Ureter (tissue), 1 donor: ENCODE measurements around the gene AVEN. TPM values are rescaled to one million over a fixed set of nuclear protein-coding genes. Genes with fewer than 3 reads are reported as not detected.
"Not testable (repeated sequence)": the region's sequence is repeated elsewhere in the genome, so short reads cannot be mapped to it uniquely, and the experiment has no call there.

Experiments
- DNase-seq: peaks from one replicate; pipeline ENCODE4 v3.0.0-alpha.2; 2020; ENCODE audit warnings: low spot score
- total RNA-seq: library from RNA; stranded (reverse); gene quantifications from one replicate; pipeline ENCODE4 v1.2.4, GENCODE V29; 2023
- donor health status: DM: yes; HTN: yes; CAD: no.

The AVEN gene, protein sequence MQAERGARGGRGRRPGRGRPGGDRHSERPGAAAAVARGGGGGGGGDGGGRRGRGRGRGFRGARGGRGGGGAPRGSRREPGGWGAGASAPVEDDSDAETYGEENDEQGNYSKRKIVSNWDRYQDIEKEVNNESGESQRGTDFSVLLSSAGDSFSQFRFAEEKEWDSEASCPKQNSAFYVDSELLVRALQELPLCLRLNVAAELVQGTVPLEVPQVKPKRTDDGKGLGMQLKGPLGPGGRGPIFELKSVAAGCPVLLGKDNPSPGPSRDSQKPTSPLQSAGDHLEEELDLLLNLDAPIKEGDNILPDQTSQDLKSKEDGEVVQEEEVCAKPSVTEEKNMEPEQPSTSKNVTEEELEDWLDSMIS
- total RNA-seq, result 12.4 TPM

DNA sequence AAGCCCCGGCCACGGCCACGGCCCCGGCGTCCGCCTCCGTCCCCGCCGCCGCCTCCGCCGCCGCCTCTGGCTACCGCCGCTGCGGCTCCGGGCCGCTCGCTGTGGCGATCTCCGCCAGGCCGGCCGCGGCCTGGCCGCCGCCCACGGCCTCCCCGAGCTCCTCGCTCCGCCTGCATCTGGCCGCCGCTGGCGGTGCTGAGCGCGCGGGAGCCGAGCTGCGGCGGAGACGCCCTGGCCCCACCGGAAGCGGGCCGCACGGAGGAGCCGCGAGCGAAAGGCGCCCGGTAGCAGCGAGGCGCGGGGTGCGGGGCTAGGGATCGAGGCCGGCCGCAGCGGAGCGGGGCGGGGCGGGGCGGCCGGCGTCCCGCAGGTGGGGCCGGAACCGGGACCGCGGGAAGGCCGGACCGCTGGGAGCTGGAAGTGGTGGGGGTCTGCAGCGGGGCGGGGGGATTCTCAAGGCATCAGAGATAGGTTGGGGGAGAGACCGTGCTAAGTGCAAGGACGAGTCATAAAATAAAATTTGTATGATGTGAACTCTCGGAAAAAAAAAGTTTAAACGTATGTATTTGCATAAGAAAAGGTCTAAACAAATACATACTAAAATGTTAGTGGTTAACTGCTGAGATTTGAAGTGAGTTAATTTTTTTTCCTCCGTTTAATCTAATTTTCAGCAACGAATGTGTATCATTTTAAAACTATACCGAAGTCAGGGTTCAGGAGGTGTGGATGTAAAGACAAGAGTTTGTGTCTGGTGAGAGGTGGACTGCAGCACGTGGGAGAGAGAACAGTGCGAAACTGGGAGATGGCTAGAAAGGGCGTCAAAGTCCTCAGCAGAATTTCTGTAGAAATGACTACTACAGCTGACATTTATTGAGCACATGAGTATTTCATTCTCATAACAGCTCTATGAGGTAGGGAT, at the start of gene AVEN:
Gene AVEN (minus strand): TSS at position 334 of the 919 bp plus-strand sequence. CDS start 158 bp downstream, at position 176.
- DNase-seq, result peak; percentile 44

DNA sequence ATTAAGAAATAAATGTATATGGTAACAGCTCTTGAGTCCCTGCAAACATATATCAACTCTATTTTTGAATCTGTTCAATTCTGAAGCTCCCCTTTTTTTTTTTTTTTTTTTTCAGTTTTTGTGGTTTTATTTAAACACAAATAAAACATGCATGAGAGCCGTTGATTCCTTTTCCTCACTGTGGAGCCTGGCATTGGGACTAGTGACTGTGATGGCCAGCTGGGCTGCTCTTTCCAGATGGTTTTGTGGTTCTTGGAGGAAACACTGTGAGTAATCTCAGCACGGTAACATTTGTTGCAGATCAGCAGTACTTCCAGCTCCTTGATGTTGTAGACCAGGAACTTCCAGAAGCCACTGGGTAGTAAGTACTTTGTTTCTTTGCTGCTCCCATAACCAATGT, 46.7 kb upstream of the AVEN start:
- DNase-seq, result no peak

DNA sequence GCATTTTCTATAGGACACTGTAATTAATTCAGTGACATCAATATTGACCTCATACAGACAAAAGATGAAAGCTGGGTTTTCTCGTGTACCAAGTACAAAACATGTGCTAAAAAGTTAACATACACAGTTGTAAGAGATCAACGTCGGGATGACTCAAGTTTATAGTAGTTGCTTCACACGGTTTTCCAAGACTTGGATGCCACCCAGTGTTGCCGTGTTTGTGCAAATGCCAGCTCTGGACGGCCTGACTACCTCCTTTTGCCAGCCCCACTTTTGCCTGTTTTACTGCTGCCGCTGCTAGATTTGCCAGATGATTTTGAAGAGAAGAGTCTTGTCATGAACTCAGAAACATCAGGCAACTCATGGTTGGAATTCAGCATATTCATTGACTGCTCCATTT, 45.1 kb upstream of the AVEN start:
- DNase-seq, result no peak

DNA sequence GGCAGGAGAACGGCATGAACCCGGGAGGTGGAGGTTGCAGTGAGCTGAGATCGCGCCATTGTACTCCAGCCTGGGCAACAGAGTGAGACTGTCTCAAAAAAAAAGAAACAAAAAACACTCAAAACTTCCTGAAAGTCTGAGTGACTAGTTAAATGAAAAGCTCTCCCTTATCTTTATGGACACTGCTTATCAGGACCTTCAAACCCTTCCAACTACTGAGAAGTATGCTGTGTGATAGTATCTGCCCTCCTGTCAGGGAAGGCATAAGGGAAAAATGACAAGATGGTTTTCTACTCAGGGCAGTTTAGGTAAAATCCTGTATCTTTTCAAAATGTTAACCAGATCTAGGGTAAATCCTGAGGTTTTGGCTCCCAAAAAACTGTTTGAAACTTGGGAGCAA, 40.9 kb upstream of the AVEN start:
- no peak for DNase-seq

DNA sequence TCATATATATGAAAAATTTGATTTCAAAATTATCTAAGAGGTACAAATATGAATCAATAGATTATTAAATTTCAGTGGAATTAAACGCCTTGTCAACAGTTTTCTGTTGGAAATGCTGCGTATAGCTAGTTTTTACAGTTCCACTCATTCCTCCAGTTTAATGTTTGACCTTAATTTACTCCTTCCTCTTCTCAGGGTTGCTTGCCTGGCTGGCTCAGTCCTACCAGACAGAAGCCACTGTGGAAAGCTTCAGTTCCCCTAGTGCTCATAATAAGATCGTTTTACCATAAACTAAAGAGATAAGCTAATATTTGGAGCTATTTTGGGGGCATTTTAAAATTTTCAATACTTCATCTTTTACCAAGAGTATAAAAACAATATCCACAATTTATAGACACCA, 39.9 kb upstream of the AVEN start:
- DNase-seq, result no peak

DNA sequence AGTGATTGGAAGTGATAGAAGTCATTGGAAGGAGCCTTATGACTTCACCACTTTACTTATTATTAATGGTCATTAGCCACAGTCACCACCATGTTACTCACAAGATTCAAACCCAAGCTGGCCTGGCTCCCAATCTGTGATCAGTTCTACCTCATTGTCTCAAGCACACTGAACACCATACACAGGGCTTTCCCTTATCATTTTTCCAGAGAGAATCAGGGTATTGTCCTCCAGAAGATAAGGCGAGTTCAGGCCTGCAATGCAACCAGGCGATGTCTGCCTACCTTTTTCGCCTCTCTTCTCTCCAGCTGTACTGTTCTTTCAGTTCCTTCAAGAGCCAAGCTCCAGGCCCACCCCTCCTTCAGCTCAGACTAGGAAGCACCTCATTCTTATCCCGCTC, 37.8 kb upstream of the AVEN start:
- DNase-seq, result no peak

DNA sequence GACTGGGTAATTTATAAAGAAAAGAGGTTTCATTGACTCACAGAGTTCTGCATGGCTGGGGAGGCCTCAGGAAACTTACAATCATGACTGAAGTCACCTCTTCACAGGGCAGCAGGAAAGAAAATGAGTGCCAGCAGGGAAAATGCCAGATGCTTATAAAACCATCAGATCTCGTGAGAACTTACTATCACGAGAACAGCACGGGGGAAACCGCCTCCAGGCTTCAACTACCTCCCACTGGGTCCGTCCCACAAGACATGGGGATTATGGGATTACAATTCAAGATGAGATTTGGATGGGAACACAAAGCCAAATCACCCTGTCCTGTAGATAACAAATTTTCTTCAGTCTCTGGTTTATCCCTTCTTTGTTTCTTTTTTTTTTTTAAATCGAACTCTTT, 31.0 kb upstream of the AVEN start:
- DNase-seq, result no peak

DNA sequence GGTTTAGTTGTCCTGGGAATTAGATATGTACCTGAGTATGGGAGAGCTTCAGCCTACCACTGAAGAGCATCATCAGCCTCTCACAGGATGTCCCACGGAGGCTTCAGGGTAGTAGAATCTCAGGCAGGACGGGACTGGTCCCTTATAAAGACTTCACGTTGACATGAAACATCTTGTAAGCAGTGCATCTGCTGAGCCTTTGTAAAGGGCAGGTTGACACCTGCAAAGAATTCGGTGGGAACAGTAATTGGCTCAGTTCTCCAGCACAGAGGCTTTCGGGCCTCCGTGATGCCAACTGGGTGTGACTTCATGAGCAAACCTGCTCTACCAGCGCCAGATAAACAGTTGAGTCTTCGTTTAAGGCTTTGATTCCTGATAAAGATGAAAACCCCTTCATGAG, 26.9 kb upstream of the AVEN start:
- DNase-seq, result no peak

DNA sequence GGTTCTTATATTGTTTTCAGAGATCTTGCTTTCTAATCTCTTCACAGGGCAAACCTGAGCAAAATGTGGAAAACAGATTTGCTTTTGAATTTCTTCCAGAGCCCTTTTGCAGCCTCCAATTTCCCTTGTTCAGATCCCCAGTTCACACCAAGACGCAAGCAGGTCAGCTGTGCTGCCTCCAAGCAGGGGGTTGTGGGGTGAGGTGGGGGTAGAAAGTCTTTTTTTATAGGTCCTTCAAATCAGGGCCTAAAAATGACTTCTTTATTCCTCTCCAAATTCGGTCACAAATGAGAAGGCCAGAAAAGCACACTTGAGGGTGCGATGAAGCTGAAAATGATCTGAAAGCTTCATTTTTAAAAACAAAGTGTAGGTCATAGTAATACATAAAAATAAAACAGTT, 26.3 kb upstream of the AVEN start:
- no peak for DNase-seq

DNA sequence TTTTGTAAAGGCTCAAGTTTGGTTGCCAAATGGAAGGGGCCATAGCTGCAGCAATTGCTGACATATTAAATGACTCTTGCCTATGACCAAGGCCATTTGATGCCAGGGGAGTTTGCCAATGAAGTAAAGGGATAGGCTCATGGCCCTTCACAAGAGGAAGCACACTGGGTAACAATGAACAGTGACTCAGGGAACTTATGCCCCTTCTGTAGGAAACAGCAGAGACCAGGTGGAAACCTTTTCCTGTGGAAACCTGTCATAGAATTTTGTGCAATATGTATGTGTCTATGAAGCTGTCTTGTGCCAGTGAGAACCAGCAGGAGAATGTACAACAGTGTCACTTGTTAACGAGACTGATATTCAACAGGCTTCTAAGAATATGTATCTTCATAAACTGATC, 25.4 kb upstream of the AVEN start:
- DNase-seq, result no peak

DNA sequence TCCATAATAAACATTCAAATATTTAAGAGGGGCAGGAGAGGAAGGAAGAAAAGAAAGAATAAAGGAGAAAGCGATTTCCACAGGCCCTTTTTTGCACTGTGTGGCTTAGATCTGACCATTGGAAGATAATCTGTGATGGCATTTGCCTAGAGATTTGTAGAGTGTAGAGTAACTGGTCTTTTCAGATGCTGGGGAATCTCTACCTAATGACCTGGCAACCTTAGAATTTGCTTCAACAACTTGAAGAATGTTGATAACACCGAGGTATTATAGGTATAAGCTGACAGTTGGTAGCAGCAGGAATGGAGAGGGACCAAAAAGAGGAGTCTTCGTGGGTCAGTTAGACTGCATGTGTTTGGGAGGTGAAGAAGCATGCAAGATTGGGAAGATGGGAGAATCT, 20.9 kb upstream of the AVEN start:
- no peak for DNase-seq

DNA sequence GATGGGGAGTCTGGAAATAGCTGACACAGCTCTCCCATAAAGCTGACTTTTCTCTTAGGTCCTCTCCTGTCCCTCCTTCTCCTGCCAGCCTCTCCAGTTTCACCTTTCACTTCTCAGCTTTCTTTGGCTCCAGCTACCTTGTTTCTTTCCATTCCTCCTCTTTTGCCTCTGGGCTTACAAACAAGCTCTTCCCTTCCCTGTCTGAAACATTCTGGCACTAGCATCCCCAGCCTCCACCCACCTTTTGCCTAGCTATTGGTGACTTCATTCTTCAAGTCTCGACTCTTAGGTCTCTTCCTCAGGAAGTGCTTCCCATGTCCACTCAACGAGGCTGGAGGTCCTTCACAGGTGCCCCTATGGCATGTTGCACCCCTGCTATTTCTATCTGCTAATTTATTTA, 20.5 kb upstream of the AVEN start:
- DNase-seq, result no peak

DNA sequence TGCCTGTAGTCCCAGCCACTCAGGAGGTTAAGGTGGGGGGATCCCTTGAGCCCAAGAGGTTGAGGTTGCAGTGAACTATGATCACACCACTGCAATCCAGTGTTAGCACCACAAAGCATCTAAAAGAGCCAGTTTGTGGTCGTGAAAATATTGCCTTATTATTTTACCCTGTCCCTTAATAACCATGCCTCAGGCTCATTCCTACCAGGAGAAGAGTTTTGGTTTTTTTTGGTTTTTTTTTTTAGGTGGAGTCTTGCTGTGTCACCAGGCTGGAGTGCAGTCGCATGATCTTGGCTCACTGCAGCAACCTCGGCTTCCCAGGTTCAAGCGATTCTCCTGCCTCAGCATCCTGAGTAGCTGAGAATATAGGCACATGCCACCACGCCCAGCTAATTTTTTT, 17.9 kb upstream of the AVEN start:
- DNase-seq, result no peak

DNA sequence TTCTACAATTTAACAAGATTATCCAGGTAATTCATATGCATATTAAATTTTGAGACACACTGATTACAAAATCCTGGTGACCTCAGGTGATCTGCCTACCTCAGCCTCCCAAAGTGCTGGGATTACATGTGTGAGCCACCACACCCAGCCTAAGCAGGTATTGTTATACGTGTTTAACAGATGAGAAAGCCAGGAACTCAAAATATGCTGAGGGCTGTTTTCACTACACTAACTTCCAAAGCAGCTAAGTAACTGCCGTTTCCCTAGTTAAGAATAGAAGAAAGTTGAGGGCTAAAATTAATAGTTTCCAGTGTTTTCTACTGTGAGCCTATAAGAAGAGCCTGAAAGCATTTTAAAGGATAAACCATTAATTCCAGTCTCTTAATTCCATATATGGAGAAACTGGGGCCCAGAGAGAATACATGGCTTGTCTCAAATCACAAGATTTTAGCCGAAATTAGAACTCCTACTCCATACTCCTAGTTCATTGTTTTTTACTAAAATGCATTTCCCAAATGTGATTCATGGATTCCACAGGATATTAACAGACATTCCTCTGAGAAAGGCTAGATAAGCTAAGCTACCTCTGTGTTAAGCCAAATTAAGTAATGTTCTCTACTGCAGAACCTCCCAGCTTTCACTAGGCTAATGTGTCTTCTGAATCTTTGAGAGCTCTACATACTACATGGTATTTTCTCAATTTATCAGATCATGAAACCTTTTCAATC, 17.0 kb upstream of the AVEN start:
- DNase-seq, result no peak

DNA sequence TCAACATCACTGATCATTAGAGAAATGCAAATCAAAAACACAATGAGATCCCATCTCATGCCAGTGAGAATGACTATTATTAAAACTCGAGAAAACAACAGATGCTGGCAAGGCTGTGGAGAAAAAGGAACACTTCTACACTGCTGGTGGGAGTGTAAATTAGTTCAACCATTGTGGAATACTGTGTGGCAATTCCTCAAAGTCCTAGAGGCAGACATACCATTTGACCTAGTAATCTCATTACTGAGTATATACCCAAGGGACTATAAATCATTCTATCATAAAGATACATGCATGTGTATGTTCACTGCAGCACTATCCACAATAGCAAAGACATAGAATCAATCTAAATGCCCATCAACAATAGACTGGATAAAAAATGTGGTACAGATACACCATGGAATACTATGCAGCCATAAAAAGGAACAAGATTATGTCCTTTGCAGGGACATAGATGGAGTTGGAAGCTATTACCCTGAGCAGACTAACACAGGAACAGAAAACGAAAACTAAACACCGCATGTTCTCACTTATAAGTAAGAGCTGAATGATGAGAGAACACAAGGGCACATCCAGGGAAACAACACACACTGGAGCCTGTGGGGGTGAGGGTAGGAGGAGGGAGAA, 15.2 kb upstream of the AVEN start:
- no peak for DNase-seq

DNA sequence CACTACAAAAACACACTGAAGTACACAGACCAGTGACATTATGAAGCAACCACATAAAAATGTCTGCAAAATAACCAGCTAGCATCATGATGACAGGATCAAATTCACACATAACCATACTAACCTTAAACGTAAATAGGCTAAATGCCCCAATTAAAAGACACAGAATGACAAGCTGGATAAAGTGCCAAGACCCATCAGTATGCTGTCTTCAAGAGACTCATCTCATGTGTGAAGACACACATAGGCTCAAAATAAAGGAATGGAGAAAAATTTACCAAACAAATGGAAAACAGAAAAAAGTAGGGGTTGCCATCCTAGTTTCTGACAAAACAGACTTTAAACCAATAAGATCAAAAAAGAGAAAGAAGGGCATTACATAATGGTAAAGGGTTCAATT, 11.4 kb upstream of the AVEN start:
- not testable (repeated sequence) for DNase-seq

DNA sequence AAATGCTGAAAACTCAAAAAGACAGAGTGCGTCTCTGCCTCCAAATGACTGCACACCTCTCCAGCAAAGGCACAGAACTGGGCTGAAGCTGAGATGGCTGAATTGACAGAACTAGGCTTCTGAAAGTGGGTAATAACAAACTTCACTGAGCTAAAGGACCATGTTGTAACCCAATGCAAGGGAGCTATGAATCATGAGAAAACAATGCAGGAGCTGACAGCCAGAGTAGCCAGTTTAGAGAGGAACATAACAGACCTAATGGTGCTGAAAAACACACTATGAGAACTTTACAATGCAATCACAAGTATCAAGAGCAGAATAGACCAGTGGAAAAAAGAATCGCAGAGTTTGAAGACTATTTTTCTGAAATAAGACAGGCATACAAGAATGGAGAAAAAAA, 10.1 kb upstream of the AVEN start:
- DNase-seq, result no peak

DNA sequence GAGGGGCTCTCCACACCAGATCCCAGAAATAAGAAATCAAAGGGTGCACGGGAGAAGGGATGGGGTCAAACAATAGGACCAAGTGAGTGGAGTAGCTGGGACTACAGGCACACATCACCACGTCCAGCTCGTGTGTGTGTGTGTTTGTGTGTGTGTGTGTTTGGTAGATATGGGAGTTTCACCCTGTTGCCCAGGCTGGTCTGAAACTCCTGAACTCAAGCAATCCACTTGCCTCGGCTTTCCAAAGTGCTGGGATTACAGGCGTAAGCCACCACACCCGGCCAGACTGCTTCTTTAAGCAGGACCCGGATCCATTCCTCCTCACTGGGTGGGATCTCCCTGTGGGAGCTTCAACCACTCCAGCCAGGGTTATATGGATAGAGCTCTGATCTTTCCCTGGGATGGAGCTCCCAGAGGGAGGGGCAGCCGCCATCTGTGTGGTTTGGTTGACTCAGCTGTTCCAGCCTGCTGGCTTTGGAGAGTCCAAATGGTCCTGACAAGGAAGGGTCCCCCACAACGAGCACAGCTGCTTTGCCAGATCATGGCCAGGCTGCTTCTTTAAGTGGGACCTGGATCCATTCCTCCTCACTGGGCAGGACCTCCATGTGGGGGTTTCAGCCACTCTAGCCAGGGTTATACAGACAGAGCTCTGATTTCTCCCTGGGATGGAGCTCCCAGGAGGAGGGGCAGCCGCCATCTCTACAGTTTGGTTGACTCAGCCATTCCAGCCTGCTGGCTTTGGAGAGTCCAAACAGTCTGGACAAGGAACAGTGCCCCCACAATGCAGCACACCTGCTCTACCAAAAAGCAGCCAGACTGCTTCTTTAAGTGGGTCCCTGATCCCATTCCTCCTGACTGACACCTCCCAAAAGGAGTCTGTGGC, 9.1 kb upstream of the AVEN start:
- DNase-seq, result no peak

DNA sequence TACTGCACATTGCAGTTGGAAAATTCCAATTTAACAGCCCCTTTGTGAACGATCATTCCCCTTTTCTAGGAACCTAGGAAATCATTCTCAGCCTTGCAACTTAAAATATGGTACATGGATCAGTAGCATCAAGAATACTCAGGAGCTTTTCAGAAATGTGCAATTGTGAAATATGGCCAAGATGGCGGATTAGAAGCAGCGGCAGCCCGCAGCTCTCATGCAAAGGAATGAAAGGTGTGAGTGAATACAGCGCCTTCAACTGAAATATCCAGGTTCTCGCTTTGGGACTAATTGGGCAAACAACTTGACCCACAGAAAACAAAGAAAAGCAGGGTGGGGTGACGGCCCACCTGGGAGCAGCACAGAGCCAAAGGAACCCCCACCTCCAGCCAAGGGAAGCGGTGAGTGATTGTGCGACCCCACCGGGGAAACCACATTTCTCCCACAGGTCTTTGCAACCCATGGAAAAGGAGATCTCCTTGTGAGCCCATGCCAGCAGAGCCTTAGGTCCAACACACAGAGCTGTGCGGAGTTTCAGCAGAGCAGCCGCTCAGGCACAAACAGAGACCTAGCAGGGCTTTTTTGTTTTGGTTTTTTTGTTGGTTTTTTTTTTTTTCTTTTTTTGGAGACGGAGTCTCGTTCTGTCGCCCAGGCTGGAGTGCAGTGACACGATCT, 7.6 kb upstream of the AVEN start:
- no peak for DNase-seq

DNA sequence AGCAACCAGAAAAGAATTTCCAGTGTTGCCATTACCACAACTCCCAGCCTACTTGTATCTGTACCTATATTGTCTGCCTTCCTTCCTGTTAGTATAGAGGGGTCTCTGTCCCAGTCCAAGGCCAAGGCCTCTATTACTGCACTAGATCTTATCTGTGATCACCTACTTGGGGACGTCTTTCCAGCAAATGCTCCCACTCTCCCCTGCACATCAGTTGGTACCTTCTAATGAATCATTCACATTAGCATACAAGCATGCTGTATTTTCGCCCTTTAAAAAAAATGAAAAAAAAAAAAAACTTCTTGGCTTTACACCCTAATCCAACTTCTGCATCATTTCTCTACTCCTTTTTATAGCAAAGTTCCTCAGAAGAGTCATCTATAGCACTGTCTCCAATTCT, 4.8 kb upstream of the AVEN start:
- DNase-seq, result no peak
